Neural progenitor cell (in vitro differentiated cells): ENCODE results near the gene DNAJB2. TPM values are rescaled to one million over a fixed set of nuclear protein-coding genes. Genes with fewer than 3 reads are reported as not detected.

ENCODE experiments used
- DNase-seq: peaks from one replicate; pipeline ENCODE4 v3.0.0-alpha.2; 2016; ENCODE audit warnings: low spot score
- H2AFZ ChIP-seq: fragments of 200-600 bp; sonication (generic); replicated peaks from 2 replicates; pipeline ENCODE4 v1.6.1; 2016; ENCODE audit warnings: antibody characterized with exemption
- H3F3A ChIP-seq: fragments of 200-600 bp; sonication (generic); 2 replicates; pipeline ENCODE4 v1.6.1; 2016; ENCODE audit warnings: antibody characterized with exemption, low read depth
- H3K27ac ChIP-seq: fragments of 200-600 bp; sonication (generic); 2 replicates; pipeline ENCODE4 v1.5.1; 2016; ENCODE audit warnings: mild to moderate bottlenecking
- H3K27me3 ChIP-seq: fragments of 200-600 bp; sonication (generic); 2 replicates; pipeline ENCODE4 v1.6.1; 2016; ENCODE audit warnings: mild to moderate bottlenecking, moderate library complexity
- H3K36me3 ChIP-seq: fragments of 200-600 bp; sonication (generic); 2 replicates; pipeline ENCODE4 v1.5.1; 2016
- H3K4me1 ChIP-seq: fragments of 200-600 bp; sonication (generic); 2 replicates; pipeline ENCODE4 v1.6.1; 2016; ENCODE audit warnings: mixed run types
- H3K4me2 ChIP-seq: fragments of 200-600 bp; sonication (generic); 2 replicates; pipeline ENCODE4 v1.6.1; 2016
- H3K4me3 ChIP-seq: fragments of 200-600 bp; sonication (generic); 2 replicates; pipeline ENCODE4 v1.5.1; 2016
- H3K79me2 ChIP-seq: fragments of 200-600 bp; sonication (generic); 2 replicates; pipeline ENCODE4 v1.6.1; 2016; ENCODE audit warnings: low read depth
- H3K9ac ChIP-seq: fragments of 200-600 bp; sonication (generic); 2 replicates; pipeline ENCODE4 v1.6.1; 2016
- H3K9me3 ChIP-seq: fragments of 200-600 bp; sonication (generic); 2 replicates; pipeline ENCODE4 v1.5.1; 2016; ENCODE audit warnings: low read depth
- H4K20me1 ChIP-seq: fragments of 200-600 bp; sonication (generic); 2 replicates; pipeline ENCODE4 v1.6.1; 2016; ENCODE audit warnings: low read depth
- H3K27ac Mint-ChIP-seq: 3 replicates; pipeline ENCODE4 v1.8.0; 2021; ENCODE audit warnings: mixed read lengths
- H3K27me3 Mint-ChIP-seq: 2 replicates; pipeline ENCODE4 v1.8.0; 2022; ENCODE audit warnings: low read depth, mild to moderate bottlenecking, inconsistent platforms, moderate library complexity, mixed read lengths; ENCODE audit not compliant: insufficient read depth
- H3K36me3 Mint-ChIP-seq: 3 replicates; pipeline ENCODE4 v1.8.0; 2021; ENCODE audit warnings: mixed read lengths
- H3K4me1 Mint-ChIP-seq: 3 replicates; pipeline ENCODE4 v1.8.0; 2021; ENCODE audit warnings: mixed read lengths
- H3K4me3 Mint-ChIP-seq: 3 replicates; pipeline ENCODE4 v1.8.0; 2021; ENCODE audit warnings: mild to moderate bottlenecking, moderate library complexity, mixed read lengths
- H3K9me3 Mint-ChIP-seq: 3 replicates; pipeline ENCODE4 v1.8.0; 2020; ENCODE audit warnings: mixed read lengths
- CTCF ChIP-seq: fragments of 200-600 bp; sonication (generic); IDR thresholded peaks from 2 replicates; pipeline ENCODE4 v1.5.1; 2017; ENCODE audit warnings: antibody characterized with exemption, mild to moderate bottlenecking
- EZH2 ChIP-seq: fragments of 200-600 bp; sonication (generic); IDR thresholded peaks from 2 replicates; pipeline ENCODE4 v1.6.1; 2017; ENCODE audit warnings: antibody characterized with exemption, mild to moderate bottlenecking, moderate library complexity
- EZH2phosphoT487 ChIP-seq: fragments of 200-600 bp; sonication (generic); IDR thresholded peaks from 2 replicates; pipeline ENCODE4 v1.6.1; 2017; ENCODE audit warnings: antibody characterized with exemption
- total RNA-seq: library from RNA; depleted of rRNA; stranded (reverse); fragments of >200 nt; gene quantifications from 2 replicates; pipeline ENCODE4 v1.2.3, GENCODE V29; 2015; ENCODE audit warnings: low replicate concordance

DNAJB2 gene
- total RNA-seq, 1 donor from 2014 or later = 35.0 TPM

GRCh38 chr2:219296142-219296541 is 17.0 kb downstream of the DNAJB2 start:
- no peak for TF ChIP-seq EZH2phosphoT487
- no peak for TF ChIP-seq CTCF
- no peak for TF ChIP-seq EZH2
- DNase-seq = no peak
- H3K4me2 ChIP-seq = no peak overlapping the region
- Mint-ChIP-seq H3K4me3 (no peak overlapping the region), H3K4me1 (peaks cover 37% of the 10 kb centered on the region), H3K9me3 (no peaks in the 10 kb centered on the region), H3K27ac (no peak overlapping the region), H3K27me3 (peaks cover 7% of the 10 kb centered on the region), H3K36me3 (no peaks in the 10 kb centered on the region)
- no peak overlapping the region for H3K27ac ChIP-seq
- no peak overlapping the region for H3K4me3 ChIP-seq
- peaks cover 6% of the 10 kb centered on the region for H3F3A ChIP-seq
- H3K9ac ChIP-seq = no peak overlapping the region
- H4K20me1 ChIP-seq = no peaks in the 10 kb centered on the region
- no peaks in the 10 kb centered on the region for H3K36me3 ChIP-seq
- H3K79me2 ChIP-seq = no peaks in the 10 kb centered on the region
- no peak overlapping the region for H2AFZ ChIP-seq
- peaks cover 47% of the 10 kb centered on the region for H3K27me3 ChIP-seq
- no peaks in the 10 kb centered on the region for H3K9me3 ChIP-seq
- peaks cover 25% of the 10 kb centered on the region for H3K4me1 ChIP-seq

GRCh38 chr2:219296631-219297391 is 17.6 kb downstream of the DNAJB2 start:
- no peak for DNase-seq
- no peaks in the 10 kb centered on the region for H3K9me3 ChIP-seq
- no peak for TF ChIP-seq EZH2phosphoT487
- no peak for TF ChIP-seq EZH2
- no peak for TF ChIP-seq CTCF
- H3F3A ChIP-seq = peaks cover 6% of the 10 kb centered on the region
- no peak overlapping the region for H3K4me3 ChIP-seq
- peaks cover 25% of the 10 kb centered on the region for H3K4me1 ChIP-seq
- Mint-ChIP-seq H3K4me1 (peaks cover 37% of the 10 kb centered on the region), H3K4me3 (no peak overlapping the region), H3K27ac (no peak overlapping the region), H3K36me3 (no peaks in the 10 kb centered on the region), H3K9me3 (no peaks in the 10 kb centered on the region), H3K27me3 (peaks cover 7% of the 10 kb centered on the region)
- no peaks in the 10 kb centered on the region for H4K20me1 ChIP-seq
- peaks cover 51% of the 10 kb centered on the region for H3K27me3 ChIP-seq
- H3K9ac ChIP-seq = no peak overlapping the region
- H3K4me2 ChIP-seq = no peak overlapping the region
- no peaks in the 10 kb centered on the region for H3K36me3 ChIP-seq
- H2AFZ ChIP-seq = no peak overlapping the region
- H3K79me2 ChIP-seq = no peaks in the 10 kb centered on the region
- H3K27ac ChIP-seq = no peak overlapping the region

GRCh38 chr2:219297766-219298456 is 18.7 kb downstream of the DNAJB2 start:
- Histone ChIP-seq H4K20me1 (no peaks in the 10 kb centered on the region), H3K4me3 (no peak overlapping the region), H3K79me2 (no peaks in the 10 kb centered on the region), H3K27ac (no peak overlapping the region), H3F3A (peaks cover 6% of the 10 kb centered on the region), H2AFZ (no peak overlapping the region), H3K9me3 (no peaks in the 10 kb centered on the region), H3K4me1 (peaks cover 25% of the 10 kb centered on the region), H3K27me3 (peaks cover 51% of the 10 kb centered on the region), H3K4me2 (no peak overlapping the region), H3K36me3 (no peaks in the 10 kb centered on the region), H3K9ac (no peak overlapping the region)
- Mint-ChIP-seq H3K4me1 (peaks cover 37% of the 10 kb centered on the region), H3K9me3 (no peaks in the 10 kb centered on the region), H3K27me3 (peaks cover 9% of the 10 kb centered on the region), H3K36me3 (no peaks in the 10 kb centered on the region), H3K4me3 (peak overlapping the region; percentile 15), H3K27ac (peak overlapping the region; percentile 85)
- DNase-seq = peak; percentile 16
- TF ChIP-seq EZH2 = no peak
